ENCODE measurements around the gene TUBGCP2. TPM values are rescaled to one million over a fixed set of nuclear protein-coding genes. Genes with fewer than 3 reads are reported as not detected.

TUBGCP2 gene
- total RNA-seq, 1 experiment from 2014 or later: 35.4 TPM

DNA sequence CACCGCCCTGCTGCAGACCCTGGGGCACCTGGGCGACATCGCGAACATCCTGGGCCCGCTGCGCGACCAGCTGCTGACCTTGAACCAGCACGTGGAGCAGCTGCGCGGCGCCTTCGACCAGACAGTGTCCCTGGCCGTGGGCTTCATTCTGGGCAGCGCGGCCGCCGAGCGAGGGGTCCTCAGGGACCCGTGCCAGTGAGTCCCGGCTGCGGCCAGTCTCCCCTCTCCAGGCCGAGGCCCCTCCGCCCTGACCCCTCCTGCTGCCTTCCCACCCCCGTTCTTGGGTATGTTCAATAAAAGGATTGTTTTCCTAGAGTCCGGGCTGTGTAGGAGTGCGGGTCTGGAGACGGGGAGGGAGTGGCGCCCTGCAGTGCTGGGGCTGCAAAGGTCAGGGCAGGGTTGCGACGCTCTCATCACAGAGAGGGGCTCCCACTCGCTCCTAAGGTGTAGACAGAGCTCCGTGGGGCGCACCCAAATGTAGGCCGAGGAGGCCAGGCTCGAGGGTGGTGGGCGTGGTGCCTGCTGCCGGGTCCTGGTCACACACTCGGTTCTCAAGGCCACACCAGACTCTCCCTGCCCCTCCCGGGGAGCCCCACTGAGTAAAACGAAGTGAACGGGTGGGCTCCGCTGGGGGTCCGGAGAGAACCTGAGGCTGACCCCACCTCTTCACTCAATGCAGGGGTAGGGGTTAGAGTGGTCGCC, 77.3 kb downstream of the TUBGCP2 start:
- no peaks in the 10 kb centered on the region for H3K4me1 ChIP-seq (ENCODE audit: control insufficient read depth in 1 of 2, insufficient read depth in 2 of 2, low read length in 2 of 2)
- no peaks in the 10 kb centered on the region for H3K36me3 ChIP-seq (ENCODE audit: control insufficient read depth in 1 of 2, insufficient read depth in 2 of 2, low read length in 2 of 2)
- no peaks in the 10 kb centered on the region for H3K79me2 ChIP-seq (ENCODE audit: insufficient read depth, low read length)
- no peaks in the 10 kb centered on the region for H3K27me3 ChIP-seq (ENCODE audit: insufficient read depth, low read length)
- H3K9ac ChIP-seq (ENCODE audit: low read length): no peak overlapping the region
- CTCF ChIA-PET: no interaction called here
- no peak for ATAC-seq
- no peak overlapping the region for H3K27ac ChIP-seq (ENCODE audit: low read depth, low read length)
- no peak for DNase-seq (ENCODE audit: low read depth, low spot score)
- H3K9me3 ChIP-seq (ENCODE audit: control insufficient read depth in 1 of 2, insufficient read depth in 1 of 2, low read depth in 1 of 2, low read length in 2 of 2): no peaks in the 10 kb centered on the region
- no peaks in the 10 kb centered on the region for H3K9me2 ChIP-seq (ENCODE audit: insufficient read depth)
- H2AFZ ChIP-seq (ENCODE audit: low read depth, low read length, poor library complexity, severe bottlenecking): no peak overlapping the region
- no peak overlapping the region for H3K4me2 ChIP-seq (ENCODE audit: low read length)
- intact Hi-C loops (cut with micrococcal nuclease): no loop called here
- no peaks in the 10 kb centered on the region for H4K20me1 ChIP-seq (ENCODE audit: insufficient read depth)
- TF ChIP-seq, protein P1, sequence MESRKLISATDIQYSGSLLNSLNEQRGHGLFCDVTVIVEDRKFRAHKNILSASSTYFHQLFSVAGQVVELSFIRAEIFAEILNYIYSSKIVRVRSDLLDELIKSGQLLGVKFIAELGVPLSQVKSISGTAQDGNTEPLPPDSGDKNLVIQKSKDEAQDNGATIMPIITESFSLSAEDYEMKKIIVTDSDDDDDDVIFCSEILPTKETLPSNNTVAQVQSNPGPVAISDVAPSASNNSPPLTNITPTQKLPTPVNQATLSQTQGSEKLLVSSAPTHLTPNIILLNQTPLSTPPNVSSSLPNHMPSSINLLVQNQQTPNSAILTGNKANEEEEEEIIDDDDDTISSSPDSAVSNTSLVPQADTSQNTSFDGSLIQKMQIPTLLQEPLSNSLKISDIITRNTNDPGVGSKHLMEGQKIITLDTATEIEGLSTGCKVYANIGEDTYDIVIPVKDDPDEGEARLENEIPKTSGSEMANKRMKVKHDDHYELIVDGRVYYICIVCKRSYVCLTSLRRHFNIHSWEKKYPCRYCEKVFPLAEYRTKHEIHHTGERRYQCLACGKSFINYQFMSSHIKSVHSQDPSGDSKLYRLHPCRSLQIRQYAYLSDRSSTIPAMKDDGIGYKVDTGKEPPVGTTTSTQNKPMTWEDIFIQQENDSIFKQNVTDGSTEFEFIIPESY (IDR thresholded peaks at IDR 0.05; ENCODE audit: extremely low read depth, insufficient replicate concordance, low read length): no peak
- TF ChIP-seq YY1 (IDR thresholded peaks at IDR 0.05; ENCODE audit: extremely low read depth, insufficient replicate concordance, low read depth, low read length): no peak
- no peak for TF ChIP-seq SIN3A (IDR thresholded peaks at IDR 0.05; ENCODE audit: low read depth)
- TF ChIP-seq EZH2phosphoT487 (IDR thresholded peaks at IDR 0.05; ENCODE audit: borderline replicate concordance): no peak
- TF ChIP-seq SRF (IDR thresholded peaks at IDR 0.05; ENCODE audit: low read depth): no peak
- TF ChIP-seq, protein P2, sequence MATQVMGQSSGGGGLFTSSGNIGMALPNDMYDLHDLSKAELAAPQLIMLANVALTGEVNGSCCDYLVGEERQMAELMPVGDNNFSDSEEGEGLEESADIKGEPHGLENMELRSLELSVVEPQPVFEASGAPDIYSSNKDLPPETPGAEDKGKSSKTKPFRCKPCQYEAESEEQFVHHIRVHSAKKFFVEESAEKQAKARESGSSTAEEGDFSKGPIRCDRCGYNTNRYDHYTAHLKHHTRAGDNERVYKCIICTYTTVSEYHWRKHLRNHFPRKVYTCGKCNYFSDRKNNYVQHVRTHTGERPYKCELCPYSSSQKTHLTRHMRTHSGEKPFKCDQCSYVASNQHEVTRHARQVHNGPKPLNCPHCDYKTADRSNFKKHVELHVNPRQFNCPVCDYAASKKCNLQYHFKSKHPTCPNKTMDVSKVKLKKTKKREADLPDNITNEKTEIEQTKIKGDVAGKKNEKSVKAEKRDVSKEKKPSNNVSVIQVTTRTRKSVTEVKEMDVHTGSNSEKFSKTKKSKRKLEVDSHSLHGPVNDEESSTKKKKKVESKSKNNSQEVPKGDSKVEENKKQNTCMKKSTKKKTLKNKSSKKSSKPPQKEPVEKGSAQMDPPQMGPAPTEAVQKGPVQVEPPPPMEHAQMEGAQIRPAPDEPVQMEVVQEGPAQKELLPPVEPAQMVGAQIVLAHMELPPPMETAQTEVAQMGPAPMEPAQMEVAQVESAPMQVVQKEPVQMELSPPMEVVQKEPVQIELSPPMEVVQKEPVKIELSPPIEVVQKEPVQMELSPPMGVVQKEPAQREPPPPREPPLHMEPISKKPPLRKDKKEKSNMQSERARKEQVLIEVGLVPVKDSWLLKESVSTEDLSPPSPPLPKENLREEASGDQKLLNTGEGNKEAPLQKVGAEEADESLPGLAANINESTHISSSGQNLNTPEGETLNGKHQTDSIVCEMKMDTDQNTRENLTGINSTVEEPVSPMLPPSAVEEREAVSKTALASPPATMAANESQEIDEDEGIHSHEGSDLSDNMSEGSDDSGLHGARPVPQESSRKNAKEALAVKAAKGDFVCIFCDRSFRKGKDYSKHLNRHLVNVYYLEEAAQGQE (IDR thresholded peaks at IDR 0.05; ENCODE audit: low read depth): no peak
- TF ChIP-seq POLR2A (IDR thresholded peaks at IDR 0.05; ENCODE audit: borderline replicate concordance, extremely low read depth, insufficient read depth, insufficient read length): no peak
- no peak for TF ChIP-seq EZH2 (IDR thresholded peaks at IDR 0.05)
- TF ChIP-seq, protein P3, sequence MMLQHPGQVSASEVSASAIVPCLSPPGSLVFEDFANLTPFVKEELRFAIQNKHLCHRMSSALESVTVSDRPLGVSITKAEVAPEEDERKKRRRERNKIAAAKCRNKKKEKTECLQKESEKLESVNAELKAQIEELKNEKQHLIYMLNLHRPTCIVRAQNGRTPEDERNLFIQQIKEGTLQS (IDR thresholded peaks at IDR 0.05): no peak
- RAD21 ChIA-PET (ENCODE audit: low non-redundant PET in 1 of 2, low total read pairs in 2 of 2, uncharacterized antibody in 2 of 2, unreplicated experiment in 2 of 2): no interaction called here
- POLR2A ChIA-PET: no interaction called here
- BruUV-seq (replicated peaks): no TSS peak
- no peak overlapping the region for H3K4me3 ChIP-seq (replicated peaks in 1 of 2; ENCODE audit: low read depth in 1 of 2, low read length in 2 of 2)
